ENCODE data around the gene MYO6.

Gene MYO6

DNA sequence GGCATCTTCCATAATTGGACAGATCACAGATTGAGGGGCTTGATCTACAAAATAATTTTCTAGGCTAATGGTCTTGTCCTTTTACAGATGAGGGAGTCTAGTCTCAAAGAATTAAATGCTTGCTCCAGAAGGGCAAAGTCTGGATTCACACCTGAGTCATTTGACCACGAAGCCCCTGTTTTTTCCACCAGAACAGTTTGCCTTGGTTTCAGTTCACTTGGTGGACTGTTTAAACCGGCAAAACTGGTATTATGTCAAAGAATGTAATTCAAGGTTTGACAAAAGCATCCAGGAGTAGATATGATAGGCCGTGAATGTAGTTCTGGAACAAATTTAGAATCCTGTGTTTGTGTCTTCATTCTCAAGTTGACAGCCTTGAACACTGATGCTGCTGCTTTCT is 3.3 kb downstream of the MYO6 start:
- TF ChIP-seq, protein P1, sequence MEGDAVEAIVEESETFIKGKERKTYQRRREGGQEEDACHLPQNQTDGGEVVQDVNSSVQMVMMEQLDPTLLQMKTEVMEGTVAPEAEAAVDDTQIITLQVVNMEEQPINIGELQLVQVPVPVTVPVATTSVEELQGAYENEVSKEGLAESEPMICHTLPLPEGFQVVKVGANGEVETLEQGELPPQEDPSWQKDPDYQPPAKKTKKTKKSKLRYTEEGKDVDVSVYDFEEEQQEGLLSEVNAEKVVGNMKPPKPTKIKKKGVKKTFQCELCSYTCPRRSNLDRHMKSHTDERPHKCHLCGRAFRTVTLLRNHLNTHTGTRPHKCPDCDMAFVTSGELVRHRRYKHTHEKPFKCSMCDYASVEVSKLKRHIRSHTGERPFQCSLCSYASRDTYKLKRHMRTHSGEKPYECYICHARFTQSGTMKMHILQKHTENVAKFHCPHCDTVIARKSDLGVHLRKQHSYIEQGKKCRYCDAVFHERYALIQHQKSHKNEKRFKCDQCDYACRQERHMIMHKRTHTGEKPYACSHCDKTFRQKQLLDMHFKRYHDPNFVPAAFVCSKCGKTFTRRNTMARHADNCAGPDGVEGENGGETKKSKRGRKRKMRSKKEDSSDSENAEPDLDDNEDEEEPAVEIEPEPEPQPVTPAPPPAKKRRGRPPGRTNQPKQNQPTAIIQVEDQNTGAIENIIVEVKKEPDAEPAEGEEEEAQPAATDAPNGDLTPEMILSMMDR (IDR thresholded peaks at IDR 0.05; ENCODE audit: control insufficient read depth, extremely low read depth, insufficient read depth): no peak
- peak overlapping the region; percentile 80 for H3K4me3 ChIP-seq (ENCODE audit: low read depth, low read length)
- DNase-seq (ENCODE audit: low read depth): no peak

DNA sequence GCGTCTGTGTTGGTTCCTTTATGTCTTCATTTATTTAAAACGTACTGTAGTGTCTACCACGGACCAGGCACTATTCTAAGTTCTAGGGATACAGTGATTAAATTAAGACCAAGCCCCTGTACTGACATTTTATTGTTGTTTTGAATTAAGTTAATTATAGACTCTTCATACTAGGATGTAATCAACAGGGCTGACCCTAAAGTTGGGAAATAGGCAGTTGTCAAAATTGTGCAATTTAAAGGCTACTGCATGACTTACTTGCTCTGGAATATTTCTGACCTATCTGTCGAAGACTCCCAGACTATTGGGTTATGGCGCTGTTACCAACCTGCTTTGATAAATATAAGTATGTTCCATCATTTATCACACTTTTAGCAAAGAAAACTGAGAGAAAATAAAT is 6.7 kb downstream of the MYO6 start:
- no peak for DNase-seq (ENCODE audit: low read depth)
- TF ChIP-seq, protein P1 (IDR thresholded peaks at IDR 0.05; ENCODE audit: control insufficient read depth, extremely low read depth, insufficient read depth): no peak
- H3K4me3 ChIP-seq (ENCODE audit: low read depth, low read length): no peak overlapping the region

DNA sequence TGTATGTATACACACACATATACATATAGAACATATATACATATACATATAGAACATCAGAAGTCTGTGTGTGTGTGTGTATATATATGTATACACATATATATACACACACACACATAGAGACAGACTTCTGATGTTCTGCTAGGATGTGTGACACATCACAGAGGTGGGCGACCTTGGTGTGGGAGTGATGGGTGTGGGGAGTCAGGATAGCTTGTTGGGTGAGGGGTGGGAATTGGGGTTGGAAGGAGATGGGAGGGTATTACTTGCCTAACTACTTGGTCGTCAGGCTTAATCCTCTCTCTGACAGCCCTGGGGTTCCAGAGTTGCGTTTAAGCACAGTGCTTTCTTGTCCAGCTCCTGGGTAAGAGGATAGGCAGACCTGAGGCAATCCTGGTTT is 8.3 kb downstream of the MYO6 start:
- TF ChIP-seq, protein P1 (IDR thresholded peaks at IDR 0.05; ENCODE audit: control insufficient read depth, extremely low read depth, insufficient read depth): no peak

DNA sequence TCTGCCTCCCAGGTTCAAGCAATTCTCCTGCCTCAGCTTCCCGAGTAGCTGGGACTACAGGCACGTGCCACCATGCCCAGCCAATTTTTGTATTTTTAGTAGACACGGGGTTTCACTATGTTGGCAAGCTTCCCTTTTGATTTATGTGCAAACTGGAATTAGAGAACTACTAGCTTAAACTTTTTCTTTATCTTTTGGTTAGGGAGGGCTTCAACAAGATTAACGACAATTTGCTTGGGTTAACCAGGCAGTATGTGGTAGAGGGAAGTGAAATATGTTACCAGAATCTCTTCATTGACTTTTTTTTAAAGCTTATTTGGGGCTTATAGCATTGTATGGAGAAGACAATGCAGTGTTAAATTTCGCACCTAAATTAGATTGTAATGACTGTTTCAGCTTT is 9.0 kb downstream of the MYO6 start:
- DNase-seq (ENCODE audit: low read depth): no peak
- TF ChIP-seq, protein P1 (IDR thresholded peaks at IDR 0.05; ENCODE audit: control insufficient read depth, extremely low read depth, insufficient read depth): no peak
- H3K4me3 ChIP-seq (ENCODE audit: low read depth, low read length): no peak overlapping the region

More for the DNA sequence above, 8.3 kb downstream of the MYO6 start:
- no peak overlapping the region for H3K4me3 ChIP-seq (ENCODE audit: low read depth, low read length)
- no peak for DNase-seq (ENCODE audit: low read depth)

DNA sequence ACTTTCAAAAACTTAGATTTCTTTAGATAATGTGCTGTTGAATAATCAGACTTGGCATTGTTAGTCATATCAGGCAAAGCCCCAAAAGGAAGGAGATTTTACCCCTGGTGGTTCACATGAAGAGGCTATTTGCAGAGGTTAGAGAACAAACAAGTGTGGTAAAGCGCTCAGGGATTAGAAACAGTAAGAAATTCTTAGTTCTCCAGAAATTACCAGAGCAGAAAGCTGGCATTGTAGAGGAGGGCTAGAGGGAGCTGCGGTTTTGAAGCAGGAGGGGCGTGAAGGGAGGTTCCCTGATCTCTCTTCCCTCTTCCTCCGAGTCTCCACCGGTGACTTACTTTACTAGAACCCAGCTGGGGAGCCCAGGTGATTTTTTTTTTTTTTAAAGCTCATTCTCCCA is 10.2 kb downstream of the MYO6 start:
- no peak overlapping the region for H3K4me3 ChIP-seq (ENCODE audit: low read depth, low read length)
- DNase-seq (ENCODE audit: low read depth): no peak
- TF ChIP-seq, protein P1 (IDR thresholded peaks at IDR 0.05; ENCODE audit: control insufficient read depth, extremely low read depth, insufficient read depth): no peak

DNA sequence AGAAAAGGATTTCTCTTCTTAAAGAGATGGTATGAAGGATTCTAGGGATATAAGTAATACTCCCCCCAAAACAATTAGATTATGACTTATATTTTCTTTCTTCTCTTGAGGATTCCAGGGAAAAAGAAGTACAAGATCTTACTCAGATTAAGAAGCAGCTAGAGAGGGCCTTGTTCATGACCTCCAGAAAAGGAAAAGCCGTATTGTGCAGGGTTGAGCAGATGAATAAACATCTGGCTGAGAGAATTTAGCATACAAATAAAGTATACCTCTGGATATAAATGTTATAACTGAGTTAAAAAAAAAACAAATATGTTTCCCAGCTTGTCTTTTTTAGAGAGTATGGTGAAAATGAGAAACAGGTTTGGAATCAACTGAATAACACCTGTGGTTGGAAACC is 11.3 kb downstream of the MYO6 start:
- no peak overlapping the region for H3K4me3 ChIP-seq (ENCODE audit: low read depth, low read length)
- DNase-seq (ENCODE audit: low read depth): no peak
- TF ChIP-seq, protein P1 (IDR thresholded peaks at IDR 0.05; ENCODE audit: control insufficient read depth, extremely low read depth, insufficient read depth): no peak

DNA sequence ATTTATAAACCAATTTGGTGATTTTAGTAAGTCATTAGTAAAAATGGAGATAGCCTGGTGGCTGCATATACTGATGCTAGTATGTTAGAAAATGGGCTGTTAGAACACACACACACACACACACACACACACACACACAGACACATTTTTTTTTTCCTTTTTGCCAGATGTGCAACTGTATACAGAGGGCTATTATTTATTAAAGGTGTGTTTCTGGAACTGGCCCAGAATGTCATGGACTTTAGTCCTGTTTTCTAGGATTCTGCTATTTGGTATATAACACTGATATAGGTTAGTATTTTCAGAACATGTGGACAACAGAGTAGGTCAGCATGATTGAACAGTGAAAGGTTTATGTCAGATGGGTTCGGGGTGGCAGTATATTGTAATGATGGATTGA is 12.4 kb downstream of the MYO6 start:
- no peak for DNase-seq (ENCODE audit: low read depth)

More for the DNA sequence above, 12.4 kb downstream of the MYO6 start:
- TF ChIP-seq, protein P1 (IDR thresholded peaks at IDR 0.05; ENCODE audit: control insufficient read depth, extremely low read depth, insufficient read depth): no peak
- H3K4me3 ChIP-seq (ENCODE audit: low read depth, low read length): no peak overlapping the region

Data from LNCaP clone FGC (cell line).